ENCODE measurements around the gene CPT1A.

Gene CPT1A

GRCh38 chr11:68828155-68828931 is 13.4 kb downstream of the CPT1A start:
- DNase-seq = peak; percentile 37

GRCh38 chr11:68827733-68828132 is 14.0 kb downstream of the CPT1A start:
- DNase-seq = peak; percentile 46

- no peak for DNase-seq
These were observed 15.0 kb downstream of the CPT1A start for GRCh38 chr11:68826726-68827125.

GRCh38 chr11:68825571-68825970 is 16.1 kb downstream of the CPT1A start:
- DNase-seq = peak; percentile 67

GRCh38 chr11:68822546-68822945 is 19.2 kb downstream of the CPT1A start:
- no peak for DNase-seq

- no peak for DNase-seq
These were observed 20.0 kb downstream of the CPT1A start for GRCh38 chr11:68821670-68822069.

- DNase-seq = no peak
These were observed 22.4 kb downstream of the CPT1A start for GRCh38 chr11:68819362-68819761.

GRCh38 chr11:68818181-68818580 is 23.5 kb downstream of the CPT1A start:
- no peak for DNase-seq

GRCh38 chr11:68817554-68817953 is 24.2 kb downstream of the CPT1A start:
- no peak for DNase-seq

GRCh38 chr11:68816917-68817419 is 24.7 kb downstream of the CPT1A start:
- peak; percentile 23 for DNase-seq

- no peak for DNase-seq
These were observed 25.4 kb downstream of the CPT1A start for GRCh38 chr11:68816251-68816776.

- no peak for DNase-seq
These were observed 27.9 kb downstream of the CPT1A start for GRCh38 chr11:68813773-68814172.

GRCh38 chr11:68812526-68812925 is 29.2 kb downstream of the CPT1A start:
- DNase-seq = peak; percentile 47

- peak; percentile 42 for DNase-seq
These were observed 31.6 kb downstream of the CPT1A start for GRCh38 chr11:68810164-68810563.

GRCh38 chr11:68809506-68809905 is 32.2 kb downstream of the CPT1A start:
- DNase-seq = no peak

- no peak for DNase-seq
These were observed 32.9 kb downstream of the CPT1A start for GRCh38 chr11:68808787-68809186.

- no peak for DNase-seq
These were observed 34.5 kb downstream of the CPT1A start for GRCh38 chr11:68806931-68807844.

- no peak for DNase-seq
These were observed 36.9 kb downstream of the CPT1A start for GRCh38 chr11:68804786-68805185.

- no peak for DNase-seq
These were observed 38.0 kb downstream of the CPT1A start for GRCh38 chr11:68803766-68804165.

GRCh38 chr11:68798221-68798813 is 43.4 kb downstream of the CPT1A start:
- peak; percentile 40 for DNase-seq

- DNase-seq = no peak
These were observed 44.9 kb downstream of the CPT1A start for GRCh38 chr11:68796801-68797200.

- no peak for DNase-seq
These were observed 49.2 kb downstream of the CPT1A start for GRCh38 chr11:68792400-68792966.

- DNase-seq = no peak
These were observed 57.1 kb downstream of the CPT1A start for GRCh38 chr11:68784653-68785052.

All from hematopoietic multipotent progenitor cell treated with erythropoietin and hydrocortisone succinate and interleukin-3 and kit ligand, for 8 days (in vitro differentiated cells).